CD8-positive, alpha-beta memory T cell (primary cell): ENCODE results near the gene VPS13D. TPM values are rescaled to one million over a fixed set of nuclear protein-coding genes. Genes with fewer than 3 reads are reported as not detected.

ENCODE experiments used
- CTCF ChIA-PET: fragments of 350-600 bp; sonication (Branson Sonifier 250); formaldehyde crosslinking; loops from one replicate; lab custom pipeline; 2021; ENCODE audit warnings: antibody characterized with exemption; lab: Charles Lee
- POLR2A ChIA-PET: fragments of 350-600 bp; sonication (Branson Sonifier 250); formaldehyde crosslinking; loops from one replicate; lab custom pipeline; 2021; ENCODE audit warnings: antibody characterized with exemption; lab: Charles Lee
- DNase-seq, 5 donors: peaks; one replicate each; pipeline versions ENCODE4 v3.0.0 to v3.0.0-alpha.2; 2020 to 2022; ENCODE audit warnings: mixed read lengths in 1 of 5
- H3K27ac ChIP-seq: one replicate; pipeline ENCODE4 v1.7.0; 2013; ENCODE audit warnings: low read depth, mild to moderate bottlenecking, low read length, moderate library complexity
- H3K27me3 ChIP-seq: 2 replicates; pipeline ENCODE4 v1.7.0; 2013; ENCODE audit warnings: low read length, mild to moderate bottlenecking; ENCODE audit not compliant: insufficient read depth, poor library complexity, severe bottlenecking
- H3K36me3 ChIP-seq: 2 replicates; pipeline ENCODE4 v1.7.0; 2013; ENCODE audit warnings: mild to moderate bottlenecking, low read length, moderate library complexity; ENCODE audit not compliant: insufficient read depth
- H3K4me1 ChIP-seq: 2 replicates; pipeline ENCODE4 v1.7.0; 2013; ENCODE audit warnings: mild to moderate bottlenecking, low read length, moderate library complexity; ENCODE audit not compliant: insufficient read depth
- H3K4me3 ChIP-seq: 2 replicates; pipeline ENCODE4 v1.7.0; 2013; ENCODE audit warnings: mild to moderate bottlenecking, low read length
- H3K9me3 ChIP-seq: 2 replicates; pipeline ENCODE4 v1.7.0; 2013; ENCODE audit warnings: mild to moderate bottlenecking, low read length
- H3K27ac Mint-ChIP-seq, 8 donors: one replicate each; pipeline ENCODE4 v1.8.0; 2020 to 2021; ENCODE audit warnings: mixed read lengths in 8 of 8, mild to moderate bottlenecking in 6 of 8, inconsistent platforms in 3 of 8, moderate library complexity in 3 of 8
- H3K27me3 Mint-ChIP-seq, 2 donors: one replicate each; pipeline ENCODE4 v1.8.0; 2020 to 2021; ENCODE audit warnings: mixed read lengths in 2 of 2, mild to moderate bottlenecking in 1 of 2, moderate library complexity in 1 of 2
- H3K36me3 Mint-ChIP-seq, 3 donors: one replicate each; pipeline ENCODE4 v1.8.0; 2020 to 2021; ENCODE audit warnings: mixed read lengths in 3 of 3, inconsistent platforms in 1 of 3, mild to moderate bottlenecking in 1 of 3
- H3K4me1 Mint-ChIP-seq, 3 donors: one replicate each; pipeline ENCODE4 v1.8.0; 2020 to 2021; ENCODE audit warnings: mixed read lengths in 3 of 3, inconsistent platforms in 1 of 3, mild to moderate bottlenecking in 1 of 3
- H3K4me3 Mint-ChIP-seq, 7 donors: one replicate each; pipeline ENCODE4 v1.8.0; 2020 to 2021; ENCODE audit warnings: mixed read lengths in 7 of 7, mild to moderate bottlenecking in 6 of 7, moderate library complexity in 4 of 7, inconsistent platforms in 2 of 7
- H3K9me3 Mint-ChIP-seq, 5 donors: one replicate each; pipeline ENCODE4 v1.8.0; 2020 to 2022; ENCODE audit warnings: mixed read lengths in 5 of 5, mild to moderate bottlenecking in 3 of 5, moderate library complexity in 2 of 5, inconsistent platforms in 1 of 5
- polyA plus RNA-seq: library from polyadenylated mRNA; unstranded; fragments of 300-500 nt; fragmentation: Illumina TruSeq; gene quantifications from one replicate; pipeline ENCODE4 v1.2.3, GENCODE V29; 2021
- total RNA-seq, 2 experiments: library from RNA; stranded (reverse); gene quantifications; one replicate each; pipeline ENCODE4 v1.2.3, GENCODE V29; 2021

VPS13D gene
- total and polyA plus RNA-seq, 3 experiments from 2014 or later: 9.7 to 28.5 (median 24.1) TPM

- no peaks in the 10 kb centered on the region for H3K9me3 ChIP-seq
- Mint-ChIP-seq H3K36me3 (peaks cover 0 to 76% (median 6%) of the 10 kb centered on the region in 3 donors), H3K27me3 (no peaks in the 10 kb centered on the region), H3K4me3 (peak overlapping the region; percentile 6 to 67 (median 51)), H3K4me1 (peaks cover 48 to 73% (median 56%) of the 10 kb centered on the region in 3 donors), H3K27ac (peak overlapping the region; percentile 69 to 96 (median 90)), H3K9me3 (no peaks in the 10 kb centered on the region)
- peak overlapping the region; percentile 47 for H3K27ac ChIP-seq
- no peak overlapping the region for H3K4me3 ChIP-seq
- CTCF ChIA-PET: interaction anchor here (0.9 to 16.9 kb wide), 4 partner anchors 11 to 80 kb away, joined by 3 to 348 read pairs (median 4); partner anchors contain the start of gene VPS13D
- DNase-seq: peak in 4 of 5 donors; percentile 21 to 70 (median 50)
- peaks cover 41% of the 10 kb centered on the region for H3K4me1 ChIP-seq
- no peaks in the 10 kb centered on the region for H3K27me3 ChIP-seq
- POLR2A ChIA-PET: interaction anchor here (0.6 to 1.5 kb wide), 2 partner anchors 8 to 23 kb away, joined by 5 read pairs; no protein-coding TSS in a partner anchor
- H3K36me3 ChIP-seq: peaks cover 16% of the 10 kb centered on the region
Measured at GRCh38 chr1:12201352-12202189, 28.3 kb upstream of the VPS13D start.

- Histone ChIP-seq H3K9me3 (no peaks in the 10 kb centered on the region), H3K27me3 (no peaks in the 10 kb centered on the region), H3K36me3 (peaks cover 16% of the 10 kb centered on the region), H3K4me3 (no peak overlapping the region), H3K4me1 (peaks cover 41% of the 10 kb centered on the region), H3K27ac (peak overlapping the region; percentile 47)
- Mint-ChIP-seq H3K27ac (peak overlapping the region; percentile 48 to 93 (median 84)), H3K36me3 (peaks cover 0 to 76% (median 6%) of the 10 kb centered on the region in 3 donors), H3K4me3 (peak overlapping the region in 5 of 7 donors; percentile 14 to 62 (median 43)), H3K27me3 (no peaks in the 10 kb centered on the region), H3K4me1 (peaks cover 48 to 73% (median 56%) of the 10 kb centered on the region in 3 donors), H3K9me3 (no peaks in the 10 kb centered on the region)
- ChIA-PET POLR2A (interaction anchor here (1.5 kb wide), 1 partner anchor 24 kb away, joined by 5 read pairs; no protein-coding TSS in a partner anchor), CTCF (interaction anchor here (0.9 to 16.9 kb wide), 4 partner anchors 12 to 81 kb away, joined by 3 to 348 read pairs (median 4); partner anchors contain the start of gene VPS13D)
- DNase-seq: no peak
Measured at GRCh38 chr1:12202190-12202497, 27.7 kb upstream of the VPS13D start.

- no peak for DNase-seq
- Mint-ChIP-seq H3K27ac (peak overlapping the region; percentile 48 to 97 (median 84)), H3K4me3 (peak overlapping the region in 6 of 7 donors; percentile 14 to 62 (median 42)), H3K36me3 (peaks cover 0 to 75% (median 6%) of the 10 kb centered on the region in 3 donors), H3K9me3 (no peaks in the 10 kb centered on the region), H3K4me1 (peaks cover 48 to 73% (median 56%) of the 10 kb centered on the region in 3 donors), H3K27me3 (no peaks in the 10 kb centered on the region)
- Histone ChIP-seq H3K27ac (no peak overlapping the region), H3K27me3 (no peaks in the 10 kb centered on the region), H3K4me1 (peaks cover 41% of the 10 kb centered on the region), H3K36me3 (peaks cover 16% of the 10 kb centered on the region), H3K4me3 (no peak overlapping the region), H3K9me3 (no peaks in the 10 kb centered on the region)
- CTCF ChIA-PET: interaction anchor here (0.9 to 16.9 kb wide), 4 partner anchors 12 to 81 kb away, joined by 3 to 348 read pairs (median 4); partner anchors contain the start of gene VPS13D
- POLR2A ChIA-PET: interaction anchor here (1.5 kb wide), 1 partner anchor 24 kb away, joined by 5 read pairs; no protein-coding TSS in a partner anchor
Measured at GRCh38 chr1:12202577-12202976, 27.3 kb upstream of the VPS13D start.

GRCh38 chr1:12203216-12204007 lies 26.4 kb upstream of the VPS13D start:
- peaks cover 0 to 78% (median 4%) of the 10 kb centered on the region in 3 donors for H3K36me3 Mint-ChIP-seq
- H3K27ac Mint-ChIP-seq: peak overlapping the region; percentile 79 to 97 (median 86)
- Histone ChIP-seq H3K9me3 (no peaks in the 10 kb centered on the region), H3K27ac (peak overlapping the region; percentile 47), H3K4me1 (peaks cover 43% of the 10 kb centered on the region), H3K4me3 (no peak overlapping the region), H3K36me3 (peaks cover 16% of the 10 kb centered on the region), H3K27me3 (no peaks in the 10 kb centered on the region)
- ChIA-PET POLR2A (interaction anchor here (0.7 kb wide), 1 partner anchor 25 kb away, joined by 3 read pairs; no protein-coding TSS in a partner anchor), CTCF (interaction anchor here (16.9 kb wide), 1 partner anchor 82 kb away, joined by 348 read pairs; no protein-coding TSS in a partner anchor)
- no peak for DNase-seq
- peaks cover 51 to 76% (median 62%) of the 10 kb centered on the region in 3 donors for H3K4me1 Mint-ChIP-seq
- peak overlapping the region in 5 of 7 donors; percentile 39 to 70 (median 66) for H3K4me3 Mint-ChIP-seq
- no peaks in the 10 kb centered on the region for H3K9me3 Mint-ChIP-seq
- no peaks in the 10 kb centered on the region for H3K27me3 Mint-ChIP-seq

GRCh38 chr1:12204140-12204539 lies 25.7 kb upstream of the VPS13D start:
- Histone ChIP-seq H3K4me3 (no peak overlapping the region), H3K9me3 (no peaks in the 10 kb centered on the region), H3K27me3 (no peaks in the 10 kb centered on the region), H3K27ac (no peak overlapping the region), H3K36me3 (peaks cover 16% of the 10 kb centered on the region), H3K4me1 (peaks cover 50% of the 10 kb centered on the region)
- DNase-seq: peak in 2 of 5 donors; percentile 24 to 31
- Mint-ChIP-seq H3K27ac (peak overlapping the region; percentile 54 to 97 (median 86)), H3K9me3 (no peaks in the 10 kb centered on the region), H3K4me1 (peaks cover 57 to 79% (median 69%) of the 10 kb centered on the region in 3 donors), H3K36me3 (peaks cover 0 to 82% (median 4%) of the 10 kb centered on the region in 3 donors), H3K27me3 (no peaks in the 10 kb centered on the region), H3K4me3 (peak overlapping the region in 6 of 7 donors; percentile 3 to 79 (median 52))
- CTCF ChIA-PET: interaction anchor here (0.6 to 16.9 kb wide), 2 partner anchors 83 to 255 kb away, joined by 3 to 348 read pairs; no protein-coding TSS in a partner anchor
- POLR2A ChIA-PET: no interaction called here

- H3K27me3 ChIP-seq: no peaks in the 10 kb centered on the region
- no peaks in the 10 kb centered on the region for H3K9me3 ChIP-seq
- Mint-ChIP-seq H3K27me3 (no peaks in the 10 kb centered on the region), H3K27ac (peak overlapping the region; percentile 74 to 97 (median 88)), H3K9me3 (no peaks in the 10 kb centered on the region), H3K36me3 (peaks cover 0 to 78% (median 4%) of the 10 kb centered on the region in 3 donors), H3K4me1 (peaks cover 64 to 81% (median 75%) of the 10 kb centered on the region in 3 donors), H3K4me3 (peak overlapping the region in 2 of 7 donors; percentile 24 to 74)
- ChIA-PET POLR2A (no interaction called here), CTCF (interaction anchor here (0.6 to 16.9 kb wide), 3 partner anchors 36 to 255 kb away, joined by 3 to 348 read pairs (median 3); no protein-coding TSS in a partner anchor)
- peaks cover 58% of the 10 kb centered on the region for H3K4me1 ChIP-seq
- H3K27ac ChIP-seq: no peak overlapping the region
- no peak for DNase-seq
- H3K36me3 ChIP-seq: peaks cover 16% of the 10 kb centered on the region
- H3K4me3 ChIP-seq: no peak overlapping the region
Measured at GRCh38 chr1:12204754-12205658, 24.8 kb upstream of the VPS13D start.
